CD4-positive, alpha-beta T cell treated with Interleukin-21 for 1 hour (primary cell): Measurements from ENCODE around the gene LITAFD.
"Not testable (repeated sequence)": the region's sequence is repeated elsewhere in the genome, so short reads cannot be mapped to it uniquely, and the experiment has no call there.

Experiments
- DNase-seq: peaks from one replicate; pipeline ENCODE4 v3.0.0-alpha.2; 2020

Gene LITAFD

GRCh38 chr16:8882041-8882617, at the start of gene LITAFD:
TSS of gene LITAFD (plus strand) at chr16:8882351. CDS start at chr16:8884356, 2,005 bp downstream.
- DNase-seq = no peak

- DNase-seq = no peak
Measured at GRCh38 chr16:8832717-8833105, 49.4 kb upstream of the LITAFD start.

- DNase-seq = not testable (repeated sequence)
Measured at GRCh38 chr16:8836797-8837196, 45.4 kb upstream of the LITAFD start.

- DNase-seq = not testable (repeated sequence)
Measured at GRCh38 chr16:8837594-8837993, 44.6 kb upstream of the LITAFD start.

GRCh38 chr16:8842016-8842415, 40.1 kb upstream of the LITAFD start:
- DNase-seq = not testable (repeated sequence)

GRCh38 chr16:8843296-8843695, 38.9 kb upstream of the LITAFD start:
- not testable (repeated sequence) for DNase-seq

GRCh38 chr16:8845699-8846298, 36.4 kb upstream of the LITAFD start:
- DNase-seq = no peak

GRCh38 chr16:8846401-8846932, 35.7 kb upstream of the LITAFD start:
- no peak for DNase-seq

GRCh38 chr16:8847145-8847544, 35.0 kb upstream of the LITAFD start:
- DNase-seq = no peak

- DNase-seq = no peak
Measured at GRCh38 chr16:8847623-8848022, 34.5 kb upstream of the LITAFD start.

- no peak for DNase-seq
Measured at GRCh38 chr16:8848231-8848938, 33.8 kb upstream of the LITAFD start.

- no peak for DNase-seq
Measured at GRCh38 chr16:8848939-8849391, 33.2 kb upstream of the LITAFD start.

- no peak for DNase-seq
Measured at GRCh38 chr16:8849411-8850011, 32.6 kb upstream of the LITAFD start.

- no peak for DNase-seq
Measured at GRCh38 chr16:8850279-8850885, 31.8 kb upstream of the LITAFD start.

- DNase-seq = no peak
Measured at GRCh38 chr16:8851761-8852403, 30.3 kb upstream of the LITAFD start.

- no peak for DNase-seq
Measured at GRCh38 chr16:8852534-8852933, 29.6 kb upstream of the LITAFD start.

- no peak for DNase-seq
Measured at GRCh38 chr16:8853150-8853549, 29.0 kb upstream of the LITAFD start.

- DNase-seq = no peak
Measured at GRCh38 chr16:8853611-8854010, 28.5 kb upstream of the LITAFD start.

- no peak for DNase-seq
Measured at GRCh38 chr16:8854298-8854948, 27.7 kb upstream of the LITAFD start.

- DNase-seq = no peak
Measured at GRCh38 chr16:8855051-8855786, 26.9 kb upstream of the LITAFD start.

- no peak for DNase-seq
Measured at GRCh38 chr16:8855972-8856371, 26.2 kb upstream of the LITAFD start.
